Lower lobe of right lung (tissue), 2 donors: ENCODE measurements around the gene CORO6. TPM values are rescaled to one million over a fixed set of nuclear protein-coding genes. Genes with fewer than 3 reads are reported as not detected.
A peak's percentile ranks its signal among the peaks of the same experiment; 100 is the strongest.

Experiments
- ATAC-seq, 2 donors: fragments of 200-7000 bp; cut with Tn5 transposase; one replicate each; pipeline ENCODE4 v1.9.1; 2020 to 2022; ENCODE audit warnings: mild to moderate bottlenecking in 2 of 2, moderate library complexity in 2 of 2
- DNase-seq: peaks from one replicate; pipeline ENCODE4 v3.0.0-alpha.2; 2020
- H3K27ac ChIP-seq: fragments of 200-600 bp; one replicate; pipeline ENCODE4 v1.8.0; 2022
- H3K27me3 ChIP-seq: fragments of 200-600 bp; one replicate; pipeline ENCODE4 v1.8.0; 2022; ENCODE audit warnings: low read depth
- H3K36me3 ChIP-seq: fragments of 200-600 bp; one replicate; pipeline ENCODE4 v1.8.0; 2022; ENCODE audit warnings: mild to moderate bottlenecking
- H3K4me1 ChIP-seq: fragments of 200-600 bp; one replicate; pipeline ENCODE4 v1.8.0; 2022
- H3K4me3 ChIP-seq: fragments of 200-600 bp; one replicate; pipeline ENCODE4 v1.8.0; 2022; ENCODE audit warnings: mild to moderate bottlenecking
- H3K9me3 ChIP-seq: fragments of 200-600 bp; one replicate; pipeline ENCODE4 v1.8.0; 2022
- CTCF ChIP-seq: fragments of 200-600 bp; IDR thresholded peaks from one replicate; pipeline ENCODE4 v1.8.0; 2022; ENCODE audit warnings: antibody characterized with exemption, mild to moderate bottlenecking
- intact Hi-C: fragments of 100-400 bp; cut with DNase I; formaldehyde crosslinking; loops from one replicate; pipeline ENCODE4 v1.11.0; 2022
- total RNA-seq: library from RNA; stranded (reverse); fragmentation: NEBNext Ultra II Directional; extraction: Animal tissue kit (Norgen Biotek cat#: 25700); gene quantifications from one replicate; pipeline ENCODE4 v1.2.1, GENCODE V29; 2021
- donor health status: DM: no; HTN: yes; CAD: no; lungs with severe emphysema.

Gene CORO6
- total RNA-seq, 1 donor from 2014 or later, result 6.6 TPM

GRCh38 chr17:29577385-29578211 is 45.1 kb downstream of the CORO6 start:
- Histone ChIP-seq H3K27ac (no peak overlapping the region), H3K4me3 (no peak overlapping the region), H3K36me3 (peaks cover 89% of the 10 kb centered on the region), H3K4me1 (peaks cover 14% of the 10 kb centered on the region), H3K9me3 (no peaks in the 10 kb centered on the region), H3K27me3 (no peaks in the 10 kb centered on the region)
- ATAC-seq (no peak), DNase-seq (peak; percentile 41)
- TF ChIP-seq CTCF, result no peak
- intact Hi-C loops, result no loop called here

GRCh38 chr17:29577001-29577370 is 45.7 kb downstream of the CORO6 start:
- no peaks in the 10 kb centered on the region for H3K27me3 ChIP-seq
- no peak for DNase-seq
- H3K27ac ChIP-seq, result no peak overlapping the region
- H3K4me1 ChIP-seq, result peaks cover 20% of the 10 kb centered on the region
- intact Hi-C loops, result no loop called here
- H3K4me3 ChIP-seq, result no peak overlapping the region
- no peak for TF ChIP-seq CTCF
- ATAC-seq, result no peak
- peaks cover 84% of the 10 kb centered on the region for H3K36me3 ChIP-seq
- no peaks in the 10 kb centered on the region for H3K9me3 ChIP-seq

- no peaks in the 10 kb centered on the region for H3K9me3 ChIP-seq
- H3K27ac ChIP-seq, result no peak overlapping the region
- no peak overlapping the region for H3K4me3 ChIP-seq
- no peak for TF ChIP-seq CTCF
- no peak for ATAC-seq
- H3K36me3 ChIP-seq, result peaks cover 82% of the 10 kb centered on the region
- H3K27me3 ChIP-seq, result no peaks in the 10 kb centered on the region
- peaks cover 22% of the 10 kb centered on the region for H3K4me1 ChIP-seq
- intact Hi-C loops, result no loop called here
- no peak for DNase-seq
These were observed 46.3 kb downstream of the CORO6 start for GRCh38 chr17:29576214-29577000.

GRCh38 chr17:29575511-29576213 is 47.0 kb downstream of the CORO6 start:
- Histone ChIP-seq H3K4me1 (peaks cover 20% of the 10 kb centered on the region), H3K27me3 (no peaks in the 10 kb centered on the region), H3K36me3 (peaks cover 80% of the 10 kb centered on the region), H3K4me3 (no peak overlapping the region), H3K9me3 (no peaks in the 10 kb centered on the region), H3K27ac (no peak overlapping the region)
- no peak for TF ChIP-seq CTCF
- ATAC-seq, result no peak
- intact Hi-C loops, result no loop called here
- no peak for DNase-seq

GRCh38 chr17:29574732-29575510 is 47.8 kb downstream of the CORO6 start:
- intact Hi-C loops, result no loop called here
- Histone ChIP-seq H3K4me1 (peaks cover 15% of the 10 kb centered on the region), H3K27me3 (no peaks in the 10 kb centered on the region), H3K9me3 (no peaks in the 10 kb centered on the region), H3K4me3 (no peak overlapping the region), H3K36me3 (peaks cover 77% of the 10 kb centered on the region), H3K27ac (no peak overlapping the region)
- no peak for TF ChIP-seq CTCF
- ATAC-seq (no peak), DNase-seq (no peak)
